IPS-18c (cell line): ENCODE measurements around the gene ZNF536.

Experiments
- H3K4me3 ChIP-seq: 2 replicates; pipeline ENCODE4 v1.7.0; 2013; ENCODE audit warnings: low read depth, mild to moderate bottlenecking, low read length, moderate library complexity; ENCODE audit not compliant: insufficient read depth
- H3K9me3 ChIP-seq: one replicate; pipeline ENCODE4 v1.6.1; 2013; ENCODE audit warnings: mild to moderate bottlenecking, low read length, moderate library complexity; ENCODE audit not compliant: control insufficient read depth, insufficient read depth

The ZNF536 gene

DNA sequence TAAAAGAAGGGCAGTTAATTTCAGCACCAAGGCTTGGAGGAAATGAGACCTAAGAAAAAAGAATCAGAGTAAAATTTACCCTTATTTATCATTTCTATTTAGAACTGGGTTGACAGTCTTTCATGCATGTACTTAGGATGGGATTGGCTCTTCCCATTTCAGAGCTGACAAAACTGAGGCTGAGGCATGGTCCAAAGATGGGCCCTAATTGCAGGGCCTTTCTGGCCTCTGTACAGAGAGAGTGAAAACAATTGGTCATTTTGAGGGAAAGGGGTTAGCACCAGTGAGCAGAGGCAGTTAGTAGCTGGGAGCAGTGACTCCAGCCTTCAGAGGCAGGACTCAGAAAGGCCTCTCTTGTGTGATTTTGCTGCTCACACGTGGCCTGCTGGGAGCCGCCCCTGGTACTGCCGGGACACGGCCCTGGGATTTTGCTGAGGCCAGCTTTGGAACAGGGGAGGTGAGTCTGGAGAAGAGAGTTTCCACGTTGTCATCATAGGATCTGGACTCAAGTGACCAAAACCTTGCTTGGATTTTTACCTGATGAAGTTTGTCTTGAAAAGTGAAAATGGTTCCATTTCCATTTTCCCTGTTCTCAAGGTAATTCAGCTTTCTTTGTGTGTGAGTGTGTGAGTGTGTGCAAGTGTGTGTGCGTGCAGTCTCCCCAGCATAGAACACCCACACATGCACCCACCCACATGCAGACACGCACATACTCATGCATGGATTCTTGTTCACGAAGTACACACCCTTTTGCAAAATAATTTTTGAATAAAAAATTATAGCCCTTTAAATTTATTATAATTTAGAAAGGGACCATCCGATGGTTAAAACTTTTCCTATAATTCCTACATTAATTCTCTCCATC is at the start of gene ZNF536:
Gene ZNF536 (plus strand): TSS at position 425 of the 865 bp plus-strand sequence. CDS start 71,179 bp downstream, outside the sequence.
- no peak within 1 kb of the TSS for H3K4me3 ChIP-seq

GRCh38 chr19:30322641-30323320 is 49.4 kb upstream of the ZNF536 start:
- Histone ChIP-seq H3K4me3 (no peak overlapping the region), H3K9me3 (peaks cover 4% of the 10 kb centered on the region)

More for the DNA sequence above, at the start of gene ZNF536:
- no peaks in the 10 kb centered on the region for H3K9me3 ChIP-seq

DNA sequence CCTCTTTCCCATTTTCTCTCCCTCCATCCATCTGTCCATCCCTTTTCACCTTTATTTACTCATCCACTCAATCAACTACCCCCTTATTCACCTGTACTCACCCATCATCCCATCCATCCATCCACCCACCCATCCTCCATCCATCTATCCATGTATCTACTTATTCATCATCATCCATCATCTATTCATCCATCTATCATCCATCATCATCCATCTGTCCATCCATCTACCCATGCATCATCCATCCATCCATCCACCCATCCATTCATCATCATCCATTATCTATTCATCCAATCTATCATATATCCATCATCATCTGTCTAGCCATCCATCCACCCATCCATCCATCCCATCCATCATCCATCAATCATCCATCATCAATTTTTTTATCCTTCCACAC is 48.3 kb upstream of the ZNF536 start:
- H3K4me3 ChIP-seq = no peak overlapping the region

DNA sequence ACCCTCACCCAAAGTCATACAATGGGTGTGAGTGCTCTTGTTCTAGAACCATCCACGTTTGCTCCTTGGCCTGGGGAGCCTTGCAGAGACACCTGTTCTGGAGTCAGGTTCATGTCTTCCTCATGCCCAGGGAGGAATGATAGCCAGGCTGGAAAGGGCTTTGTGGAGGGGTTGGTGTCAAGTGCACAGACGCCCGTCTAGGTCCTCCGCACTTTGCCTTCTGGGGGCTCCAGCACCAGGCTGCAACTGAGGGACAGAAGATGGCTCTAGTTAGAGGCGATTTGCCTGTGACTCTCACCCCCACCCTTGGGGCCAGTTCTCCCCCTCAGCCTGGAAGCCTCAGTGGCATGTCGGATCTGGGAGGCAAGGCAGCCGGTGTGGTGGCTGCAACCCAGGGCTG is 47.2 kb upstream of the ZNF536 start:
- H3K9me3 ChIP-seq = peaks cover 4% of the 10 kb centered on the region
- H3K4me3 ChIP-seq = no peak overlapping the region

More for the DNA sequence above, 48.3 kb upstream of the ZNF536 start:
- peaks cover 4% of the 10 kb centered on the region for H3K9me3 ChIP-seq

DNA sequence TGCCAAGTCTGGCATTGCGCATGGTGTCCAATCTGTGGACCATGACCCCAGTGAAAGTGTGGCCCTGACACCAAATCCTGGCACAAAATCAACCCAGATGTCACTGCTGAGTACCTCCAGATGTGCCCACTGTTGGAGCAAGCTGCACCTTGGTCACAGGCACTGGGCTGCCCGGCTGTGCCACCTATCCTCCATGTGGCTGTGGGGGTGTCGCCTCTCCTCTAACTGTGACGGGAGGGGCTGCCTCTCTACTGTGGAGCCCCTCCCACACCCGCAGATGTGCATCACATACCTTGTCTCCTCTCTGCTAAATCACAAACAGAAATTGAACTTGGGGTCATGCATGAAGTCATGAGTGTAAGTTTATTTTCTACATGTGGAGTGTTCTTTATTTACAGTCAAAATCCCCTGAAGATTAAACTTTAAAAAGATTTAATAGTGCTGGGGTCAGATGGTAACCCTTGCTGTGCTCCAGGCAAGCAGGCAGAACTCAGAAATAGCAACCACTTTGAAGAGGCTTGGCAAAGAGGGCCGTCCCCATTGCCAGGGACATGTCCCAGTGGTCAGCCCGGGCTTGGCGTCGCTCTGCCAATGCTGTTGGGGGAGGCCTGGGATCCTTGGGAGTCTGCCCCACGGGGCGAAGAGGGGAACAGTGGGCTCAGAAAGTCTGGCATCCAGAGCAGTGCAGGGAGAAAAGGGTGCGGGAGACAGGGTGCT is 46.4 kb upstream of the ZNF536 start:
- no peak overlapping the region for H3K4me3 ChIP-seq
- H3K9me3 ChIP-seq = peaks cover 4% of the 10 kb centered on the region

DNA sequence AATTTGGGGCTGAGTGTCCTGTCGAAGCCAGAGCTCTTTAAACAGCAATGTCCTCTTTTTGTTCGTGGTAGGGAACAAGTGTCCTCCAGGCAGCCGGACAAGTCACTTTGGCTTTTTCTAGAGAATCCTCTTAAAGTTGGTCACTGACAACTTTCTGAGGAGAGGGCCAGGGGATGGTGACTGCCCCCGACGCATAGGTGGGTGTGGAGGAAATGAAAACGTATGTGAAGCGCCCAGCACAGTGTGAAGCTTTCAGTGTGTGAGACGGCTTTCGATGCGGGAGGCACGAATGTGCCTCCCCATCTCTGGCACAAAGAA is 45.8 kb upstream of the ZNF536 start:
- H3K4me3 ChIP-seq = no peak overlapping the region
- H3K9me3 ChIP-seq = peaks cover 4% of the 10 kb centered on the region

- peaks cover 4% of the 10 kb centered on the region for H3K9me3 ChIP-seq
These were observed 44.9 kb upstream of the ZNF536 start for GRCh38 chr19:30327331-30327730.

GRCh38 chr19:30328096-30328495 is 44.1 kb upstream of the ZNF536 start:
- Histone ChIP-seq H3K9me3 (peaks cover 4% of the 10 kb centered on the region), H3K4me3 (no peak overlapping the region)

More at GRCh38 chr19:30327331-30327730, 44.9 kb upstream of the ZNF536 start:
- no peak overlapping the region for H3K4me3 ChIP-seq

DNA sequence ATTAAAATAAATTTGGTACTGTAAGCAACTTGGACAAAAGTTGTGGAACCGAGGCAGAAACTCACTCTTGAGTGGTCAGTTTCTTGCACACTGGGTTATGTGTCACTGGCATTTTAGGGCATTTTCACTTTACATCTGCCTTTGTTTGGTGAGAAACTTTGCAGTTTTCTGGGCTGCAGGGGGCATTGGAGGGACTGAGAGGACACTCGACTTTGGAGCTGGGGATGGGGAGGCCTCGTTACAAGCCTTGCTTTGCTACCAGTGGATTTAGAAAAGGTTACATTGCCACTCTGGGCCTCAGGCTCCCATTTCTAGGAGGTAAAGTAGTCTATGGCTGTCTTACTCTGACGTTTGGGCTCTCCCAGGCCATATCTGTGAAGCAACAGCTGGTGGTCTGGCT is 41.9 kb upstream of the ZNF536 start:
- no peak overlapping the region for H3K4me3 ChIP-seq
- peaks cover 2% of the 10 kb centered on the region for H3K9me3 ChIP-seq

DNA sequence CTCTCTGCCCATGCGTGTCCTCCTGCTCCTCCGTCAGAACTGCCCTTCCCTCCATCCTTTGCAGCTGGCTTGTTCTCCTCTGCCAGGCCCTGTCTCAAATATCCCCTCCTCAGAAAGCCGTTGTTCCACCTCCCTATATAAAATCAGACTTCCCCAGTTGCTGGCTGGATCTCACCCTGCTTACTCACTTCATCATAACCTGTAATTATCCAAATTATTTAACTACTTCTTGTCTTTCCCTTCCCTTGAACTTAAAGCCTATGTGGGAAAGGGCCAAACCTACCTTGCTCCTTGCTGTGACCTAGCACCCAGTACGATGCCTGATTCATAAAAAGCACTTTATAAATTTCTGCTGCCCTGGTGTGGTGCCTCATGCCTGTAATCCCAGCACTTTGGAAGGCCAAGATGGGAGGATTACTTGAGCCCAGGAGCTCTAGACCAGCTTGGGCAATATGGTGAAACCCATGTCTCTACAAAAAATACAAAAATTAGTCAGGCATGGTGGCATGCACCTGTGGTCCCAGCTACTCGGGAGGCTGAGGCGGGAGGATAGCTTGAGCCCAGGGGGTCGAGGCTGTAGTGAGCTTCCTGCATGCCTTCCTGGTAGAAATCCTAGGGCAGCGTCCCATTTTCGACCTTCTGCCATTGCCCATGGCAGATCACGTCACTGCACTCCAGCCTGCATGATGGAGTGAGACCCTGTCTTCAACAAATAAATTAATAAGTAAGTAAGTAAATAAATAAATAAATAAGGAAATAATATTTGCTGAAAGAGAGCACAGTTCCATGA is 39.5 kb upstream of the ZNF536 start:
- H3K4me3 ChIP-seq = no peak overlapping the region
- no peaks in the 10 kb centered on the region for H3K9me3 ChIP-seq

GRCh38 chr19:30333291-30334065 is 38.7 kb upstream of the ZNF536 start:
- no peak overlapping the region for H3K4me3 ChIP-seq

GRCh38 chr19:30334841-30335240 is 37.3 kb upstream of the ZNF536 start:
- Histone ChIP-seq H3K9me3 (peaks cover 2% of the 10 kb centered on the region), H3K4me3 (no peak overlapping the region)

More at GRCh38 chr19:30333291-30334065, 38.7 kb upstream of the ZNF536 start:
- H3K9me3 ChIP-seq = no peaks in the 10 kb centered on the region

DNA sequence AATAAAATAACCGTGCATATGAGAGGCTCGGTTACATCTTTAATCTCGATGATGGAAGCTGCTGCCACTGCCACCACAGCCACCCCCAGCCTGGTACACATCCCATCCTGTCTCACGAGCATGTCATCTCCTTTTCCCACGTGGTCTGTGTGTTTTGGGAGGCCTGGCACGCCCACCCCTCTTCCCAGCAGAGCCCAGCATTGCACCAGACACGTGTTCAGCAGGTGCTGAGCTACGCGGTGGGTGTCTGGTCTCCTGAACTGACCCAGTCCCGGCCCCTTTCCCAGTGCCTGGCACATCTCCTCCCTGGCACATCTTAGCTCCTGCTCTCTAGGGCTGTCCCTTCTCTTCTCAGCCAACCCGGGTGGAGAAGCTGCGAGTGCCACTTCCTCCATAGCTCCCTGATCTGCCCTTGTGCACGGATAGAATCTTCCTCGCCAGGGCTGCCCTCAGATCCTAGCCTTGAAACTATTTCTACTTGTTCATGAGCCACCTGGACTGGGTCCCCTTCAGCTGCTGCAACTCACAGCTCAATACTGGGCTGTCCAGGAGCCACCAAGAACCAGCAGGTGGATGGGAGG is 36.8 kb upstream of the ZNF536 start:
- Histone ChIP-seq H3K4me3 (no peak overlapping the region), H3K9me3 (peaks cover 2% of the 10 kb centered on the region)

GRCh38 chr19:30336290-30336689 is 35.9 kb upstream of the ZNF536 start:
- H3K4me3 ChIP-seq = no peak overlapping the region
- H3K9me3 ChIP-seq = peaks cover 2% of the 10 kb centered on the region

- Histone ChIP-seq H3K4me3 (no peak overlapping the region), H3K9me3 (peaks cover 2% of the 10 kb centered on the region)
These were observed 34.1 kb upstream of the ZNF536 start for GRCh38 chr19:30338041-30338456.
